Hepatocyte (in vitro differentiated cells): ENCODE measurements around the gene CAPN15. TPM values are rescaled to one million over a fixed set of nuclear protein-coding genes. Genes with fewer than 3 reads are reported as not detected.

Experiments used
- DNase-seq: peaks from one replicate; pipeline ENCODE4 v3.0.0-alpha.2; 2016; ENCODE audit warnings: low spot score
- H2AFZ ChIP-seq: fragments of 200-600 bp; sonication (generic); 2 replicates; pipeline ENCODE4 v1.6.0; 2016; ENCODE audit warnings: antibody characterized with exemption, mild to moderate bottlenecking
- H3K27ac ChIP-seq: fragments of 200-600 bp; sonication (generic); 2 replicates; pipeline ENCODE4 v1.5.1; 2016; ENCODE audit warnings: mild to moderate bottlenecking
- H3K27me3 ChIP-seq: fragments of 200-600 bp; sonication (generic); 2 replicates; pipeline ENCODE4 v1.6.1; 2016
- H3K36me3 ChIP-seq: fragments of 200-600 bp; sonication (generic); replicated peaks from 2 replicates; pipeline ENCODE4 v1.5.1; 2016; ENCODE audit warnings: low read depth; ENCODE audit not compliant: insufficient read depth
- H3K4me1 ChIP-seq: fragments of 200-600 bp; sonication (generic); 2 replicates; pipeline ENCODE4 v1.5.1; 2016; ENCODE audit warnings: mild to moderate bottlenecking, moderate library complexity; ENCODE audit not compliant: insufficient read depth
- H3K4me2 ChIP-seq: fragments of 200-600 bp; sonication (generic); 2 replicates; pipeline ENCODE4 v1.6.0; 2016
- H3K4me3 ChIP-seq: fragments of 200-600 bp; sonication (generic); 2 replicates; pipeline ENCODE4 v1.5.1; 2016; ENCODE audit warnings: mild to moderate bottlenecking
- H3K79me2 ChIP-seq: fragments of 200-600 bp; sonication (generic); 2 replicates; pipeline ENCODE4 v1.6.0; 2017; ENCODE audit warnings: mild to moderate bottlenecking
- H3K9me2 ChIP-seq: fragments of 200-600 bp; sonication (generic); replicated peaks from 2 replicates; pipeline ENCODE4 v1.6.0; 2017; ENCODE audit warnings: mild to moderate bottlenecking; ENCODE audit not compliant: insufficient read depth
- H3K9me3 ChIP-seq: fragments of 200-600 bp; sonication (generic); 2 replicates; pipeline ENCODE4 v1.5.1; 2016; ENCODE audit warnings: low read depth, mild to moderate bottlenecking
- H4K20me1 ChIP-seq: fragments of 200-600 bp; sonication (generic); 2 replicates; pipeline ENCODE4 v1.6.0; 2016; ENCODE audit warnings: mild to moderate bottlenecking; ENCODE audit not compliant: insufficient read depth, poor library complexity, severe bottlenecking
- EZH2 ChIP-seq: fragments of 200-600 bp; sonication (generic); IDR thresholded peaks from 2 replicates; pipeline ENCODE4 v1.6.1; 2016; ENCODE audit warnings: antibody characterized with exemption, mild to moderate bottlenecking, borderline replicate concordance
- EZH2phosphoT487 ChIP-seq: fragments of 200-600 bp; sonication (generic); IDR thresholded peaks from one replicate; pipeline ENCODE4 v1.6.1; 2018; ENCODE audit warnings: antibody characterized with exemption, mild to moderate bottlenecking, low read depth, moderate library complexity; ENCODE audit not compliant: unreplicated experiment, severe bottlenecking
- whole genome bisulfite sequencing: methylation state at CpG from one replicate; pipeline ENCODE4 v1.1.6; 2016; ENCODE audit warnings: low lambda C conversion rate; ENCODE audit errors: missing lambda C conversion rate; 5-methylcytosine and 5-hydroxymethylcytosine counted together
- polyA plus RNA-seq: library from polyadenylated mRNA; unstranded; fragments of >200 nt; fragmentation: Nextera tagmentation; extraction: Ambion mirVana; gene quantifications from 2 replicates; pipeline ENCODE4 v1.2.1, GENCODE V29; 2016
- total RNA-seq: library from RNA; depleted of rRNA; stranded (reverse); fragments of >200 nt; gene quantifications from 2 replicates; pipeline ENCODE4 v1.2.3, GENCODE V29; 2014
- TF ChIP-seq, protein P1 (sequence below): fragments of 200-600 bp; sonication (generic); IDR thresholded peaks from 2 replicates; pipeline ENCODE4 v1.5.1; 2016; ENCODE audit warnings: antibody characterized with exemption, mild to moderate bottlenecking; ENCODE audit not compliant: poor library complexity

CAPN15 gene
- total and polyA plus RNA-seq, 2 experiments from 2014 or later = 41.7 to 42.7 TPM

DNA sequence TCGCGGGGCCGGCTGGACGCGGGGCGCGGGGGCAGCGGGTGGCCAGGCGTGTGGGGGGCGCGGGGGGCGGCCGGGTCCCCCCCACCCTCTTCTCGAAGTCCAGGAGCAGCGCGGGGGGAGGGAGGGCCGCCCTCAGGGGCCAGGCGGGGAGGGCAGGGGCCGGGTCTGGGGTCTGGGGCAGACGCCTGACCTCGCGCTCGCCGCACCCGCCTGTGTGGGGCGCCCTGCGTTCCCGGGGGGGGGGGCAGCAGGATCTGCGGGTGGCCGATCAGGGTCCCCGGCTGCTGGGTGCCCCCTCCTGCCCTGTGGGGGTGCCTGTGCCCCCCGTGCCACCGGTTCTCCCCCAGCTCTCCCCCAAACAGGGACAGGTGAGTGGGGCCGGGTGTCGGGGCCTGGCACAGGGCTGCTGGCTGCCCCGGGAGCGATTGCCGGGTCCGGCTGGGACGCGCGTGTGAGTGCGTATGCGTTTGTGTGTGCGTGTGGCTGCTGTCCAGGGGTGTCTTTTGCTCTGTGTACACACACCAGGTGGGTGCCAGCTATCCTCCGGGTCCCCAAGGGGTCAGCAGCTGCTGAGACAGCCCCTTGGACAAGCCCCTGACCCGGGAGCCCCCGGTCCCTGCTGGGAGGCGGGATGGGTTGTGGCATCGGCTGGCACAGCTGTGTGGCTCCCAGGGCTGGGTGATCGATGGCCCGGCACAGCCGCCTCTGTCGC is 33.3 kb downstream of the CAPN15 start:
- DNase-seq = no peak
- no peak overlapping the region for H3K27ac ChIP-seq
- WGBS = 85% methylated on average over 13 of the region's 54 CpGs
- no peaks in the 10 kb centered on the region for H3K36me3 ChIP-seq
- no peak overlapping the region for H3K4me2 ChIP-seq
- H2AFZ ChIP-seq = no peak overlapping the region
- H3K27me3 ChIP-seq = peaks cover 30% of the 10 kb centered on the region
- H3K9me2 ChIP-seq = no peaks in the 10 kb centered on the region
- TF ChIP-seq EZH2 (peak; percentile 80), EZH2phosphoT487 (no peak)
- H3K4me1 ChIP-seq = peaks cover 12% of the 10 kb centered on the region
- H3K79me2 ChIP-seq = no peaks in the 10 kb centered on the region
- no peaks in the 10 kb centered on the region for H3K9me3 ChIP-seq
- H4K20me1 ChIP-seq = no peaks in the 10 kb centered on the region
- no peak overlapping the region for H3K4me3 ChIP-seq

DNA sequence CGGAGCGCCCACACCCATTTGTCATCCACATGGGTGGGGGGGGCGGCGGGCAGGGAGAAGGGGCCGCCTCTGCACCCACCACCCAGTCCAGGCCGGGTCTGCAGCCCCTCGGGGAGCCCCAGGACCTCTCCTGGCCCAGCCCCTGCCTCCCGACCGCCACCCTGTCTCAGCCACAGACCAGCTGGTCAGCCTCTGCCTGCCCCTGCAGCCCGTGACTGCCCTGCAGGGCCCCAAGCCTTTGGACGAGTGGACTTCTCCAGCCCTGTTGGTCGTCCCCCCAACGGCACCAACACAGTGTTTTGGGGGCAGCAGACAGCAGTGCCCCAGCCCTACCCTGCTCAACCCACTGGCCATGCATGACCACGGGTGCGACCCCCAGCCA is 33.9 kb downstream of the CAPN15 start:
- no peaks in the 10 kb centered on the region for H3K36me3 ChIP-seq
- H3K4me2 ChIP-seq = no peak overlapping the region
- H2AFZ ChIP-seq = no peak overlapping the region
- no peaks in the 10 kb centered on the region for H3K9me3 ChIP-seq
- no peaks in the 10 kb centered on the region for H3K79me2 ChIP-seq
- 76% methylated on average over 8 of the region's 15 CpGs for WGBS
- H4K20me1 ChIP-seq = no peaks in the 10 kb centered on the region
- H3K27me3 ChIP-seq = peaks cover 30% of the 10 kb centered on the region
- DNase-seq = no peak
- H3K4me3 ChIP-seq = no peak overlapping the region
- H3K27ac ChIP-seq = no peak overlapping the region
- TF ChIP-seq EZH2phosphoT487 (no peak), EZH2 (no peak)
- TF ChIP-seq, protein P1, sequence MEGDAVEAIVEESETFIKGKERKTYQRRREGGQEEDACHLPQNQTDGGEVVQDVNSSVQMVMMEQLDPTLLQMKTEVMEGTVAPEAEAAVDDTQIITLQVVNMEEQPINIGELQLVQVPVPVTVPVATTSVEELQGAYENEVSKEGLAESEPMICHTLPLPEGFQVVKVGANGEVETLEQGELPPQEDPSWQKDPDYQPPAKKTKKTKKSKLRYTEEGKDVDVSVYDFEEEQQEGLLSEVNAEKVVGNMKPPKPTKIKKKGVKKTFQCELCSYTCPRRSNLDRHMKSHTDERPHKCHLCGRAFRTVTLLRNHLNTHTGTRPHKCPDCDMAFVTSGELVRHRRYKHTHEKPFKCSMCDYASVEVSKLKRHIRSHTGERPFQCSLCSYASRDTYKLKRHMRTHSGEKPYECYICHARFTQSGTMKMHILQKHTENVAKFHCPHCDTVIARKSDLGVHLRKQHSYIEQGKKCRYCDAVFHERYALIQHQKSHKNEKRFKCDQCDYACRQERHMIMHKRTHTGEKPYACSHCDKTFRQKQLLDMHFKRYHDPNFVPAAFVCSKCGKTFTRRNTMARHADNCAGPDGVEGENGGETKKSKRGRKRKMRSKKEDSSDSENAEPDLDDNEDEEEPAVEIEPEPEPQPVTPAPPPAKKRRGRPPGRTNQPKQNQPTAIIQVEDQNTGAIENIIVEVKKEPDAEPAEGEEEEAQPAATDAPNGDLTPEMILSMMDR = no peak
- H3K4me1 ChIP-seq = peaks cover 17% of the 10 kb centered on the region
- no peaks in the 10 kb centered on the region for H3K9me2 ChIP-seq

DNA sequence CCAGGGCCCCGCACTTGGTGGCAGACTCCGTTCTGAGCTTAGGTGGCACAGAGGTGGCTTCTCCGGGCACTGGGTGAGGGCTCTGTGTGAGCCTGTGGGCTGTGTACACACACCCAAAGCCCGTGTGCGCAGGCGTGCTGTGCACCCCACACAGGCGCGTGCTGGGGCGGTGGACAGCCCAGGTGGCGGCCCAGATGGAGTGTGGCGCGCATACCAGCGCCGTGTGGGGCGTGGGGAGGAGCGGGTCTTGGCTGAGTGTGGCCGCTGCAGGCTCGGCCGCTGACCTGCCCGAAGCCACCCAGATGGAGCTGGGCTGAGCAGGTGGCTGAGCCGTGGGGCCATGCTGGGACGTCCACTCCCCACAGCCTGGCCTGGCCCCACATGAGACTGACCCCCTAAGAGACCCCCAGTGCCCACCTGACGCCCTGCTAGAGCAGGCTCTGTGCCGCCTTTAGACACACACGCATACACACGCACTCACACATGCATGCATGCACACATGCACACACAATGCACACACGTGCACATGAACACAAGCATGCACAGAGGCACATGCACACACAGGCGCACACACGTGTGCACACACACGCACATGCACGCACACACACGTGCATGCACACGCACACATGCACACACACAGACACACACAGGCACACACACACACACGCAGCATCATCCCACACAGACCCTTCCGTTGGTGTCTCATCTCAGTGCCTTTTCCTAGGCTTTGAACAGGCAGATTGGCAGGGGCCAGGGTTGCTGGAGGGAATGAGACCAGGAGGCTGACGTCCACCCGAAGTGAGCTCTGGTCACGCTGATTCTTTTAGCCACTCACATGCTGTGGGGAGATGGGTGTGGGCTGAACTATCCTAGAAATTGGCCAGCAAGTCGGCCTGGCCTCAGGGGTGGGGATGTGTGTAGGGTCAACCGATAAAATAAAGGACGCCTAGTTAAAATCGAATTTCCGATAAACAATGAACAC is 34.7 kb downstream of the CAPN15 start:
- DNase-seq = no peak
- Histone ChIP-seq H3K27me3 (peaks cover 30% of the 10 kb centered on the region), H3K4me3 (no peak overlapping the region), H3K27ac (no peak overlapping the region), H3K9me2 (no peaks in the 10 kb centered on the region), H3K4me2 (no peak overlapping the region), H3K36me3 (no peaks in the 10 kb centered on the region), H3K79me2 (no peaks in the 10 kb centered on the region), H3K9me3 (no peaks in the 10 kb centered on the region), H4K20me1 (no peaks in the 10 kb centered on the region), H3K4me1 (peaks cover 26% of the 10 kb centered on the region), H2AFZ (no peak overlapping the region)
- 91% methylated on average over 42 of the region's 43 CpGs for WGBS
- TF ChIP-seq EZH2 = no peak
- TF ChIP-seq, protein P1 = no peak
- TF ChIP-seq EZH2phosphoT487 = no peak
